NCI-H510A treated with DMSO at 0.1 percent for 48 hours (cell line): ENCODE data around the gene HDGFL2.
A peak's percentile ranks its signal among the peaks of the same experiment; 100 is the strongest.

ENCODE experiments used
- DNase-seq: peaks from one replicate; lab custom pipeline; 2025; lab: John Stamatoyannopoulos, UW

The HDGFL2 gene

GRCh38 chr19:4471403-4472173 is 509 bp upstream of the HDGFL2 start:
- DNase-seq: peak; percentile 100

- no peak for DNase-seq
These were observed 1.1 kb downstream of the HDGFL2 start for GRCh38 chr19:4473011-4473762.

- no peak for DNase-seq
These were observed 1.8 kb downstream of the HDGFL2 start for GRCh38 chr19:4473763-4474513.

- peak; percentile 90 for DNase-seq
These were observed 2.5 kb downstream of the HDGFL2 start for GRCh38 chr19:4474514-4475022.

GRCh38 chr19:4477034-4477801 is 5.1 kb downstream of the HDGFL2 start:
- no peak for DNase-seq

- no peak for DNase-seq
These were observed 10.7 kb downstream of the HDGFL2 start for GRCh38 chr19:4482721-4483364.

GRCh38 chr19:4483385-4483784 is 11.3 kb downstream of the HDGFL2 start:
- no peak for DNase-seq

GRCh38 chr19:4487572-4487971 is 15.5 kb downstream of the HDGFL2 start:
- DNase-seq: no peak

GRCh38 chr19:4488496-4488895 is 16.4 kb downstream of the HDGFL2 start:
- no peak for DNase-seq

- no peak for DNase-seq
These were observed 19.3 kb downstream of the HDGFL2 start for GRCh38 chr19:4491446-4491845.

GRCh38 chr19:4492337-4493103 is 20.4 kb downstream of the HDGFL2 start:
- no peak for DNase-seq

- no peak for DNase-seq
These were observed 21.2 kb downstream of the HDGFL2 start for GRCh38 chr19:4493104-4493928.

- DNase-seq: no peak
These were observed 22.0 kb downstream of the HDGFL2 start for GRCh38 chr19:4493929-4494690.

GRCh38 chr19:4494691-4495064 is 22.6 kb downstream of the HDGFL2 start:
- DNase-seq: no peak

- DNase-seq: no peak
These were observed 23.4 kb downstream of the HDGFL2 start for GRCh38 chr19:4495471-4495870.

- DNase-seq: no peak
These were observed 24.2 kb downstream of the HDGFL2 start for GRCh38 chr19:4496304-4496703.

GRCh38 chr19:4497770-4498389 is 25.8 kb downstream of the HDGFL2 start:
- no peak for DNase-seq

- DNase-seq: no peak
These were observed 26.6 kb downstream of the HDGFL2 start for GRCh38 chr19:4498694-4499093.
